Upper lobe of right lung (tissue), 1 donor: ENCODE results near the gene ZNF365. TPM values are rescaled to one million over a fixed set of nuclear protein-coding genes. Genes with fewer than 3 reads are reported as not detected.

Experiments used
- ATAC-seq: fragments of 200-7000 bp; cut with Tn5 transposase; one replicate; pipeline ENCODE4 v1.9.1; 2020; ENCODE audit warnings: mild to moderate bottlenecking, moderate library complexity
- DNase-seq: peaks from one replicate; pipeline ENCODE4 v3.0.0-alpha.2; 2020
- H3K27ac ChIP-seq: fragments of 200-600 bp; one replicate; pipeline ENCODE4 v1.8.0; 2022
- H3K27me3 ChIP-seq: fragments of 200-600 bp; one replicate; pipeline ENCODE4 v1.8.0; 2022; ENCODE audit warnings: mild to moderate bottlenecking
- H3K36me3 ChIP-seq: fragments of 200-600 bp; one replicate; pipeline ENCODE4 v1.8.0; 2022
- H3K4me1 ChIP-seq: fragments of 200-600 bp; one replicate; pipeline ENCODE4 v1.8.0; 2022
- H3K4me3 ChIP-seq: fragments of 200-600 bp; one replicate; pipeline ENCODE4 v1.8.0; 2022; ENCODE audit warnings: mild to moderate bottlenecking
- H3K9me3 ChIP-seq: fragments of 200-600 bp; one replicate; pipeline ENCODE4 v1.8.0; 2022
- CTCF ChIP-seq: fragments of 200-600 bp; IDR thresholded peaks from one replicate; pipeline ENCODE4 v1.8.0; 2022; ENCODE audit warnings: antibody characterized with exemption
- intact Hi-C: fragments of 100-400 bp; cut with DNase I; formaldehyde crosslinking; loops from one replicate; pipeline ENCODE4 v1.11.0; 2022
- total RNA-seq: library from RNA; stranded (reverse); fragmentation: NEBNext Ultra II Directional; extraction: Animal tissue kit (Norgen Biotek cat#: 25700); gene quantifications from one replicate; pipeline ENCODE4 v1.2.1, GENCODE V29; 2021
- donor health status: DM: no; HTN: yes; CAD: no; lungs with severe emphysema.

Gene ZNF365
- total RNA-seq, 1 donor from 2014 or later, result 1.3 TPM

GRCh38 chr10:62333135-62333889 is 40.9 kb upstream of the ZNF365 start:
- Histone ChIP-seq H3K36me3 (no peaks in the 10 kb centered on the region), H3K4me1 (no peaks in the 10 kb centered on the region), H3K4me3 (no peak overlapping the region), H3K27ac (no peak overlapping the region), H3K27me3 (no peaks in the 10 kb centered on the region), H3K9me3 (no peaks in the 10 kb centered on the region)
- ATAC-seq (no peak), DNase-seq (no peak)
- no peak for TF ChIP-seq CTCF
- intact Hi-C loops, result no loop called here

DNA sequence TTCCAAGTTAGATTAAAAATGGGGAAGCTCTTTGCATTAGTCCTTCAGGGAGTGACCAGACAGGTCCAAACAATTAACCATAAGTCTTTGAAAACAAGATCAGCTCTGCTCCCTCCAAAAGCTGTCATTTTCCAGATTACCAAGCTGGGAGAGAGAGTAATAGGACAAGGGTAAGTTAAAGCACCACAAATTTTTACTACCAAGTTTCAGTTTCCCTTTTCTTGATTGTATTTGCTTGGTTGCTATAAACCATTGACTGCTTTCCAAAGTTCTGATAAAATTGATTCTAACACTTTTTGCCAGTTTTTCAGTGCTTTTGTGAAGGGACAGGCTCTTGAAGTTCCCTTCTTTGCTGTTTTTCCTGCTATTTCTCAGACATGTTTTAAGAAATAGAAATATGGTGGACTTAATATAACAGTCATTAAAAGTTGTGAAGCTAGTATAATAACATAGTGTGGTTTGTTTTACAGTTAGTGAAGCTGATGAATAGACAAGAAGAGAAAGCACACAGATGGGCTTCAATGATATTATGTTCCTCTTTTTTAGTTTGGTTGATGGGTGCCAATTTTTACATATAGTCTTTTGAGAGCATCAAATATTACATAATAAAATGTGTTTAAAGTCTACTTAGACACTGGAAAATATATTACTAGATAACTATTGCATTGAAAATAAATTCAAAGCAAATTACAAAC is 40.0 kb upstream of the ZNF365 start:
- Histone ChIP-seq H3K27ac (no peak overlapping the region), H3K4me1 (no peaks in the 10 kb centered on the region), H3K36me3 (no peaks in the 10 kb centered on the region), H3K9me3 (no peaks in the 10 kb centered on the region), H3K27me3 (no peaks in the 10 kb centered on the region), H3K4me3 (no peak overlapping the region)
- TF ChIP-seq CTCF, result no peak
- no peak for ATAC-seq
- no peak for DNase-seq
- intact Hi-C loops, result no loop called here

DNA sequence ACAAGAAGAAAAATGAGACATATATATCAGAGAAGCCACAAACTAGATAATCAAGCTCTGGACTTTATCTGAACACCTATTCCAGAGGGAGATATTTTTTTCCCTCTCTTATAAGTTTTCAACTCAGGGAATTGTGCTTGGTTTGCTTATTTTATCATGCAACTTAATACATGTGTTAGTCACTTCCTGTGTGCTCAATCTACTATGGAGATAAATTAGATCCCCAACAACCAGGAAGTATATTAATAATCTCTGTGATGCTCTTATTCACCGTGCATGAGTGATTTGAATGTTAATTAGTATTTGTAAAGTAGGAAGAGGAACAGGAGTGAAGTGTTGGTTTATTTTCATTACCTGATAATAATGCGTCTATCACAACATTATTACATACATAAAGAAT is 38.8 kb upstream of the ZNF365 start:
- H3K27me3 ChIP-seq, result no peaks in the 10 kb centered on the region

DNA sequence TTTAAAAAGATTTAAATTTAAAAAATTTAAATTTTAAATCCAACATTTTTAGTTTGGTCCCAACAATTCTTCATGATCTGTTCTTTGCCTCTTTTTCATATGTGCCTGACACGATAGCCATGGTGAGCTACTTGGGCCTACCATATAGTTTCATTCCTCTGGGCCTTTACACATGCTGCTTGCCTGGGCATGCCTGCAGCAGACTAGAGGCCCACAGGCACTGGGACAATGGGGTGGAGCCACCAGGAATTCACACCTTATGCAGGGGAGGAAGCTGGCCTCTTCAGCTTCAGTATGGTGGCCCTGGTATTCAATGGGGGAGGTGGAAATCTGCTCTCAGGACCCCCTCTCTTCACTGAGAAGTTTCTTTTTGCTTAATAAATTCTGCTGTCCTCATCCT is 37.8 kb upstream of the ZNF365 start:
- no peaks in the 10 kb centered on the region for H3K36me3 ChIP-seq
- intact Hi-C loops, result no loop called here
- ATAC-seq, result no peak
- DNase-seq, result no peak
- no peaks in the 10 kb centered on the region for H3K4me1 ChIP-seq
- H3K9me3 ChIP-seq, result peaks cover 5% of the 10 kb centered on the region
- no peak overlapping the region for H3K4me3 ChIP-seq
- no peaks in the 10 kb centered on the region for H3K27me3 ChIP-seq
- H3K27ac ChIP-seq, result no peak overlapping the region
- TF ChIP-seq CTCF, result no peak

More for the DNA sequence above, 38.8 kb upstream of the ZNF365 start:
- TF ChIP-seq CTCF, result no peak
- Histone ChIP-seq H3K27ac (no peak overlapping the region), H3K4me3 (no peak overlapping the region), H3K9me3 (no peaks in the 10 kb centered on the region), H3K36me3 (no peaks in the 10 kb centered on the region), H3K4me1 (no peaks in the 10 kb centered on the region)
- intact Hi-C loops, result no loop called here
- no peak for DNase-seq
- ATAC-seq, result no peak

- Histone ChIP-seq H3K36me3 (no peaks in the 10 kb centered on the region), H3K27ac (no peak overlapping the region), H3K27me3 (no peaks in the 10 kb centered on the region), H3K9me3 (peaks cover 5% of the 10 kb centered on the region), H3K4me1 (no peaks in the 10 kb centered on the region), H3K4me3 (no peak overlapping the region)
- intact Hi-C loops, result no loop called here
- ATAC-seq (no peak), DNase-seq (no peak)
- TF ChIP-seq CTCF, result no peak
Observed at GRCh38 chr10:62341419-62341818, 32.8 kb upstream of the ZNF365 start.
